ENCODE results near the gene TNNI3K.

- no peak for TF ChIP-seq CTCF (IDR thresholded peaks at IDR 0.05)
- TF ChIP-seq POLR2AphosphoS5 (IDR thresholded peaks at IDR 0.05; ENCODE audit: insufficient read depth in 1 of 2, low read depth in 1 of 2): no peak
Observed at GRCh38 chr1:74545821-74546220, 310.6 kb downstream of the TNNI3K start.
